HEK293T (cell line): ENCODE measurements around the gene GBP2.
"Not testable (repeated sequence)": the region's sequence is repeated elsewhere in the genome, so short reads cannot be mapped to it uniquely, and the experiment has no call there.

Experiments used
- CTCF ChIA-PET: fragments of 350-600 bp; formaldehyde crosslinking; extraction: SDS; loops from one replicate; lab custom pipeline; 2021; ENCODE audit warnings: antibody characterized with exemption, inconsistent platforms; lab: Yijun Ruan, JAX
- POLR2A ChIA-PET: fragments of 350-600 bp; formaldehyde crosslinking; extraction: SDS; loops from one replicate; lab custom pipeline; 2020; ENCODE audit warnings: antibody characterized with exemption, inconsistent platforms; lab: Yijun Ruan, JAX
- DNase-seq: peaks from one replicate; pipeline ENCODE4 v3.0.0; 2012; ENCODE audit warnings: mixed read lengths; ENCODE audit errors: extremely low spot score
- ARNT ChIP-seq: fragments of 450-650 bp; IDR thresholded peaks from 2 replicates; pipeline ENCODE4 v1.6.1; 2017; ENCODE audit warnings: mild to moderate bottlenecking
- BHLHE40 ChIP-seq: fragments of 450-650 bp; IDR thresholded peaks from 2 replicates; pipeline ENCODE4 v1.6.1; 2016; ENCODE audit warnings: mild to moderate bottlenecking, moderate library complexity, borderline replicate concordance
- CTBP1 ChIP-seq: fragments of 450-650 bp; IDR thresholded peaks from 2 replicates; pipeline ENCODE4 v1.6.1; 2016; ENCODE audit warnings: borderline replicate concordance
- ELF4 ChIP-seq: fragments of 450-650 bp; IDR thresholded peaks from 2 replicates; pipeline ENCODE4 v1.6.1; 2017; ENCODE audit warnings: antibody characterized with exemption
- FOXA1 ChIP-seq: fragments of 450-650 bp; IDR thresholded peaks from 2 replicates; pipeline ENCODE4 v1.6.1; 2016; ENCODE audit warnings: mild to moderate bottlenecking
- FOXK2 ChIP-seq: fragments of 450-650 bp; IDR thresholded peaks from 2 replicates; pipeline ENCODE4 v1.6.1; 2016; ENCODE audit warnings: mild to moderate bottlenecking
- FOXM1 ChIP-seq: fragments of 450-650 bp; IDR thresholded peaks from 2 replicates; pipeline ENCODE4 v1.6.1; 2017; ENCODE audit warnings: mild to moderate bottlenecking, borderline replicate concordance
- HDGF ChIP-seq: fragments of 450-650 bp; IDR thresholded peaks from 2 replicates; pipeline ENCODE4 v1.6.1; 2017; ENCODE audit warnings: antibody characterized with exemption, borderline replicate concordance
- L3MBTL2 ChIP-seq: fragments of 450-650 bp; conservative IDR thresholded peaks from 2 replicates; pipeline ENCODE4 v1.6.1; 2016; ENCODE audit warnings: mild to moderate bottlenecking
- LEF1 ChIP-seq: fragments of 450-650 bp; IDR thresholded peaks from 2 replicates; pipeline ENCODE4 v1.6.1; 2017; ENCODE audit warnings: mild to moderate bottlenecking, borderline replicate concordance
- NFRKB ChIP-seq: fragments of 450-650 bp; IDR thresholded peaks from 2 replicates; pipeline ENCODE4 v1.6.1; 2016; ENCODE audit warnings: mild to moderate bottlenecking, moderate library complexity
- SP1 ChIP-seq: fragments of 450-650 bp; IDR thresholded peaks from 2 replicates; pipeline ENCODE4 v1.6.1; 2017
- SUZ12 ChIP-seq: fragments of 450-650 bp; IDR thresholded peaks from 2 replicates; pipeline ENCODE4 v1.6.1; 2016; ENCODE audit warnings: mild to moderate bottlenecking
- TARDBP ChIP-seq: fragments of 450-650 bp; IDR thresholded peaks from 2 replicates; pipeline ENCODE4 v1.6.1; 2016
- ZNF384 ChIP-seq: fragments of 450-650 bp; IDR thresholded peaks from 2 replicates; pipeline ENCODE4 v1.6.1; 2016
- TF ChIP-seq, protein P1 (sequence below): fragments of 450-650 bp; IDR thresholded peaks from 2 replicates; pipeline ENCODE4 v1.6.1; 2016

Gene GBP2

GRCh38 chr1:89130716-89131115 is 4.8 kb upstream of the GBP2 start:
- DNase-seq, result no peak
- ChIA-PET POLR2A (no interaction called here), CTCF (no interaction called here)
- TF ChIP-seq SP1 (no peak), LEF1 (no peak), ARNT (no peak), FOXK2 (no peak), BHLHE40 (no peak), FOXA1 (no peak), ZNF384 (no peak), L3MBTL2 (no peak), HDGF (no peak)

GRCh38 chr1:89129911-89130310 is 4.0 kb upstream of the GBP2 start:
- TF ChIP-seq ZNF384 (no peak), TARDBP (no peak), BHLHE40 (no peak)
- CTCF ChIA-PET, result no interaction called here
- POLR2A ChIA-PET, result no interaction called here
- no peak for DNase-seq

DNA sequence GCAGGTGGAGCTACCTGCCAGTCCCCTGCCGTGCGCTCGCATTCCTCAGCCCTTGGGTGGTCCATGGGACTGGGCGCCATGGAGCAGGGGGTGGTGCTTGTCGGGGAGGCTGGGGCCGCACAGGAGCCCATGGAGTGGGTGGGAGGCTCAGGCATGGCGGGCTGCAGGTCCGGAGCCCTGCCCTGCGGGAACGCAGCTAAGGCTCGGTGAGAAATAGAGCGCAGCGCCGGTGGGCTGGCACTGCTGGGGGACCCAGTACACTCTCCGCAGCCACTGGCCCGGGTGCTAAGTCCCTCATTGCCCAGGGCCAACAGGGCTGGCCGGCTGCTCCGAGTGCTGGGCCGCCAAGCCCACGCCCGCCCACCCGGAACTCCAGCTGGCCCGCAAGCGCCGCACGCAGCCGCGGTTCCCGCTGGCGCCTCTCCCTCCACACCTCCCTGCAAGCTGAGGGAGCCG is 2.1 kb upstream of the GBP2 start:
- POLR2A ChIA-PET, CTCF ChIA-PET, DNase-seq: not testable (repeated sequence)

DNA sequence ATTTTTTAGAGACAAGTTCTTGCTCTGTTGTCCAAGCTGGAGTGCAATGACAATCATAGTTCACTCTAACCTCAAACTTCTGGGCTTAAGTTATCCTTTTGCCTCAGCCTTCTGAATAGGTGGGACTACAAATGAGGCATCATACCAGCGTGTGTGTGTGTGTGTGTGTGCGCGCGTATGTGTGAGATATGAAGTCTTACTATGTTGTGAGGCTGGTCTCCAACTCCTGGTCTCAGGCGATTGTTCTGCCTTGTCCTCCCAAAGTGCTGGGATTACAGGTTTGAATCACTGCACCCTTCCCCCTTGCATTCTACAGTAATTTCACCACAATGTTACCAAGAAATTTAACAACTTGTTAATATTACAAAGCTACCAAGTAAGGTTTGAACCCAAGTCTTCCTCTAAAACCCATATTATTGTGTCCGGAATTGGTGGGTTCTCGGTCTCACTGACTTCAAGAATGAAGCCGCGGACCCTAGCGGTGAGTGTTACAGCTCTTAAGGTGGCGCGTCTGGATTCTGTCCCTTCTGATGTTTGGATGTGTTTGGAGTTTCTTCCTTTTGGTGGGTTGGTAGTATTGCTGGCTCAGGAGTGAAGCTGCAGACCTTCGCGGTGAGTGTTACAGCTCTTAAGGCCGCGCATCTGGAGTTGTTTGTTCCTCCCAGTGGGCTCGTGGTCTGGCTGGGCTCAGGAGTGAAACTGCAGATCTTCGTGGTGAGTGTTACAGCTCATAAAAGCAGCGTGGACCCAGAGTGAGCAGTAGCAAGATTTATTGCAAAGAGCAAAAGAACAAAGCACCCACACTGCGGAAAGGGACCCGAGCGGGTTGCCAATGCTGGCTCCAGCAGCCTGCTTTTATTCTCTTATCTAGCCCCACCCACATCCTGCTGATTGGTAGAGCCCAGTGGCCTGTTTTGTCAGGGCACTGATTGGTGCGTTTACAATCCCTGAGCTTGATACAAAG is 970 bp upstream of the GBP2 start:
- DNase-seq, CTCF ChIA-PET: not testable (repeated sequence)
- POLR2A ChIA-PET, result interaction anchor here (0.6 kb wide), 1 partner anchor 1115 kb away, joined by 3 read pairs; no protein-coding TSS in a partner anchor

GRCh38 chr1:89125240-89125912 is 538 bp downstream of the GBP2 start:
- no peak for DNase-seq
- ChIA-PET POLR2A (no interaction called here), CTCF (no interaction called here)
- TF ChIP-seq FOXK2 (no peak), SUZ12 (no peak), FOXM1 (no peak), NFRKB (no peak), HDGF (no peak), SP1 (no peak), LEF1 (no peak), L3MBTL2 (no peak), BHLHE40 (no peak), ARNT (no peak), ZNF384 (no peak), TARDBP (no peak), CTBP1 (no peak), FOXA1 (no peak), ELF4 (no peak)
- TF ChIP-seq, protein P1, sequence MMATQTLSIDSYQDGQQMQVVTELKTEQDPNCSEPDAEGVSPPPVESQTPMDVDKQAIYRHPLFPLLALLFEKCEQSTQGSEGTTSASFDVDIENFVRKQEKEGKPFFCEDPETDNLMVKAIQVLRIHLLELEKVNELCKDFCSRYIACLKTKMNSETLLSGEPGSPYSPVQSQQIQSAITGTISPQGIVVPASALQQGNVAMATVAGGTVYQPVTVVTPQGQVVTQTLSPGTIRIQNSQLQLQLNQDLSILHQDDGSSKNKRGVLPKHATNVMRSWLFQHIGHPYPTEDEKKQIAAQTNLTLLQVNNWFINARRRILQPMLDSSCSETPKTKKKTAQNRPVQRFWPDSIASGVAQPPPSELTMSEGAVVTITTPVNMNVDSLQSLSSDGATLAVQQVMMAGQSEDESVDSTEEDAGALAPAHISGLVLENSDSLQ, result no peak

GRCh38 chr1:89121641-89122040 is 4.3 kb downstream of the GBP2 start:
- CTCF ChIA-PET, result no interaction called here
- POLR2A ChIA-PET, result no interaction called here
- DNase-seq, result no peak
- TF ChIP-seq CTBP1 (no peak), NFRKB (no peak), ZNF384 (no peak), LEF1 (no peak), ELF4 (no peak)

- no peak for DNase-seq
- ChIA-PET CTCF (no interaction called here), POLR2A (no interaction called here)
- TF ChIP-seq, protein P1, result no peak
- TF ChIP-seq SUZ12, result no peak
- TF ChIP-seq NFRKB, result no peak
- no peak for TF ChIP-seq FOXK2
- no peak for TF ChIP-seq FOXA1
- TF ChIP-seq CTBP1, result no peak
- TF ChIP-seq FOXM1, result no peak
- no peak for TF ChIP-seq TARDBP
- TF ChIP-seq HDGF, result no peak
- no peak for TF ChIP-seq SP1
- no peak for TF ChIP-seq LEF1
- TF ChIP-seq ARNT, result no peak
- TF ChIP-seq L3MBTL2, result no peak
- no peak for TF ChIP-seq ZNF384
Measured at GRCh38 chr1:89114662-89115061, 11.3 kb downstream of the GBP2 start.
